ENCODE results near the gene GREB1. TPM values are rescaled to one million over a fixed set of nuclear protein-coding genes. Genes with fewer than 3 reads are reported as not detected.

Gene GREB1
- total RNA-seq, 1 experiment from 2014 or later = 6.2 TPM

GRCh38 chr2:11567631-11568031 lies 33.8 kb downstream of the GREB1 start (continued):
- TF ChIP-seq REST (IDR thresholded peaks at IDR 0.05; ENCODE audit: low read depth) (no peak), RAD21 (IDR thresholded peaks at IDR 0.05; ENCODE audit: low read depth) (no peak), ZBTB33 (IDR thresholded peaks at IDR 0.05; ENCODE audit: extremely low read depth, insufficient replicate concordance, low read length) (no peak), EZH2 (IDR thresholded peaks at IDR 0.05) (no peak)

- H3K9ac ChIP-seq (ENCODE audit: low read length) = no peak overlapping the region
- H3K79me2 ChIP-seq (ENCODE audit: insufficient read depth, low read length) = no peaks in the 10 kb centered on the region
- no peaks in the 10 kb centered on the region for H3K9me3 ChIP-seq (ENCODE audit: control insufficient read depth in 1 of 2, insufficient read depth in 1 of 2, low read depth in 1 of 2, low read length in 2 of 2)
- no peaks in the 10 kb centered on the region for H3K36me3 ChIP-seq (ENCODE audit: control insufficient read depth in 1 of 2, insufficient read depth in 2 of 2, low read length in 2 of 2)
- no peaks in the 10 kb centered on the region for H3K9me2 ChIP-seq (ENCODE audit: insufficient read depth)
- intact Hi-C loops (cut with micrococcal nuclease) = no loop called here
- DNase-seq (ENCODE audit: low read depth, low spot score) (no peak), ATAC-seq (no peak)
- no peak overlapping the region for H3K27ac ChIP-seq (ENCODE audit: low read depth, low read length)
- no TSS peak for BruUV-seq (replicated peaks)
- ChIA-PET POLR2A (no interaction called here), CTCF (no interaction called here), RAD21 (ENCODE audit: low non-redundant PET in 1 of 2, low total read pairs in 2 of 2, uncharacterized antibody in 2 of 2, unreplicated experiment in 2 of 2) (no interaction called here)
- H3K4me3 ChIP-seq (replicated peaks in 1 of 2; ENCODE audit: low read depth in 1 of 2, low read length in 2 of 2) = no peak overlapping the region
- H2AFZ ChIP-seq (ENCODE audit: low read depth, low read length, poor library complexity, severe bottlenecking) = no peak overlapping the region
- H4K20me1 ChIP-seq (ENCODE audit: insufficient read depth) = no peaks in the 10 kb centered on the region
- TF ChIP-seq RAD21 (IDR thresholded peaks at IDR 0.05; ENCODE audit: low read depth) (no peak), ZFX (IDR thresholded peaks at IDR 0.05) (no peak), TCF7L2 (IDR thresholded peaks at IDR 0.05; ENCODE audit: borderline replicate concordance, extremely low read depth, insufficient read depth, insufficient read length) (no peak), POLR2A (IDR thresholded peaks at IDR 0.05; ENCODE audit: borderline replicate concordance, extremely low read depth, insufficient read depth, insufficient read length) (no peak), ELF1 (IDR thresholded peaks at IDR 0.05; ENCODE audit: borderline replicate concordance, low read depth) (no peak), EZH2 (IDR thresholded peaks at IDR 0.05) (no peak), CEBPB (IDR thresholded peaks at IDR 0.05; ENCODE audit: low read depth) (no peak), SP1 (IDR thresholded peaks at IDR 0.05; ENCODE audit: low read depth) (no peak)
- no peaks in the 10 kb centered on the region for H3K4me1 ChIP-seq (ENCODE audit: control insufficient read depth in 1 of 2, insufficient read depth in 2 of 2, low read length in 2 of 2)
- no peaks in the 10 kb centered on the region for H3K27me3 ChIP-seq (ENCODE audit: insufficient read depth, low read length)
- H3K4me2 ChIP-seq (ENCODE audit: low read length) = no peak overlapping the region
These were observed 34.6 kb downstream of the GREB1 start for GRCh38 chr2:11568436-11568835.
